Measurements from ENCODE around the gene EXOC1.

EXOC1 gene

GRCh38 chr4:55857586-55857985 lies 4.1 kb downstream of the EXOC1 start:
- no peak for DNase-seq (ENCODE audit: low read depth in 2 of 2)

GRCh38 chr4:55859711-55860110 lies 6.3 kb downstream of the EXOC1 start:
- DNase-seq (ENCODE audit: low read depth in 2 of 2) = no peak

GRCh38 chr4:55864577-55865223 lies 11.3 kb downstream of the EXOC1 start:
- DNase-seq (ENCODE audit: low read depth in 2 of 2) = no peak

- no peak for DNase-seq (ENCODE audit: low read depth in 2 of 2)
These were observed 11.9 kb downstream of the EXOC1 start for GRCh38 chr4:55865228-55865806.

GRCh38 chr4:55866290-55866907 lies 13.0 kb downstream of the EXOC1 start:
- DNase-seq (ENCODE audit: low read depth in 2 of 2) = no peak

- no peak for DNase-seq (ENCODE audit: low read depth in 2 of 2)
These were observed 13.6 kb downstream of the EXOC1 start for GRCh38 chr4:55866973-55867574.

GRCh38 chr4:55868581-55869090 lies 15.2 kb downstream of the EXOC1 start:
- no peak for DNase-seq (ENCODE audit: low read depth in 2 of 2)

- DNase-seq (ENCODE audit: low read depth in 2 of 2) = no peak
These were observed 17.9 kb downstream of the EXOC1 start for GRCh38 chr4:55871299-55871800.

GRCh38 chr4:55874831-55875230 lies 21.4 kb downstream of the EXOC1 start:
- DNase-seq (ENCODE audit: low read depth in 2 of 2) = no peak

GRCh38 chr4:55876387-55876786 lies 22.9 kb downstream of the EXOC1 start:
- no peak for DNase-seq (ENCODE audit: low read depth in 2 of 2)

- DNase-seq (ENCODE audit: low read depth in 2 of 2) = no peak
These were observed 25.8 kb downstream of the EXOC1 start for GRCh38 chr4:55879224-55879623.

GRCh38 chr4:55880652-55881280 lies 27.3 kb downstream of the EXOC1 start:
- no peak for DNase-seq (ENCODE audit: low read depth in 2 of 2)

- no peak for DNase-seq (ENCODE audit: low read depth in 2 of 2)
These were observed 30.8 kb downstream of the EXOC1 start for GRCh38 chr4:55884093-55884850.

- no peak for DNase-seq (ENCODE audit: low read depth in 2 of 2)
These were observed 31.4 kb downstream of the EXOC1 start for GRCh38 chr4:55884851-55885219.

- no peak for DNase-seq (ENCODE audit: low read depth in 2 of 2)
These were observed 34.1 kb downstream of the EXOC1 start for GRCh38 chr4:55887594-55887993.

GRCh38 chr4:55892156-55892555 lies 38.7 kb downstream of the EXOC1 start:
- DNase-seq (ENCODE audit: low read depth in 2 of 2) = no peak

- no peak for DNase-seq (ENCODE audit: low read depth in 2 of 2)
These were observed 43.2 kb downstream of the EXOC1 start for GRCh38 chr4:55896622-55897021.

GRCh38 chr4:55902677-55903076 lies 49.2 kb downstream of the EXOC1 start:
- no peak for DNase-seq (ENCODE audit: low read depth in 2 of 2)

- no peak for DNase-seq (ENCODE audit: low read depth in 2 of 2)
These were observed 50.1 kb downstream of the EXOC1 start for GRCh38 chr4:55903577-55903976.

- DNase-seq (ENCODE audit: low read depth in 2 of 2) = no peak
These were observed 51.1 kb downstream of the EXOC1 start for GRCh38 chr4:55904576-55904975.

- DNase-seq (ENCODE audit: low read depth in 2 of 2) = no peak
These were observed 52.9 kb downstream of the EXOC1 start for GRCh38 chr4:55906323-55906722.
